K562 (cell line): ENCODE measurements around the gene LAMA1. TPM values are rescaled to one million over a fixed set of nuclear protein-coding genes. Genes with fewer than 3 reads are reported as not detected.

Experiments
- ERF ChIP-seq: fragments of 450-650 bp; formaldehyde crosslinking; IDR thresholded peaks from 2 replicates; pipeline ENCODE4 v1.4.0; 2020; ENCODE audit warnings: mild to moderate bottlenecking, mixed read lengths
- ESRRA ChIP-seq: fragments of 450-650 bp; IDR thresholded peaks from 2 replicates; pipeline ENCODE4 v1.6.1; 2014; ENCODE audit warnings: low read depth, mild to moderate bottlenecking, moderate library complexity, borderline replicate concordance
- ETS2 ChIP-seq: IDR thresholded peaks from 2 replicates; pipeline ENCODE4 v1.6.1; 2016; ENCODE audit warnings: borderline replicate concordance, missing genetic modification characterization, mild to moderate bottlenecking, moderate library complexity, missing compliant biosample characterization; ENCODE audit not compliant: poor library complexity, severe bottlenecking
- HNRNPH1 ChIP-seq: fragments of 200-400 bp; formaldehyde crosslinking; optimal IDR thresholded peaks from 2 replicates; pipeline ENCODE3; 2017; ENCODE audit warnings: low read depth, mild to moderate bottlenecking, low read length, moderate library complexity
- HSF4 ChIP-seq: fragments of 250-450 bp; sonication (Bioruptor Pico); IDR thresholded peaks from 2 replicates; pipeline ENCODE4 v2.1.2; 2022; ENCODE audit warnings: mild to moderate bottlenecking, moderate library complexity, borderline replicate concordance
- MECOM ChIP-seq: fragments of 250-450 bp; sonication (Bioruptor Pico); IDR thresholded peaks from 2 replicates; pipeline ENCODE4 v1.8.0; 2022; ENCODE audit warnings: inconsistent platforms
- MEF2A ChIP-seq: IDR thresholded peaks from 2 replicates; pipeline ENCODE4 v1.6.1; 2011; ENCODE audit warnings: low read depth, mild to moderate bottlenecking, low read length, moderate library complexity; ENCODE audit not compliant: control insufficient read depth
- PML ChIP-seq: IDR thresholded peaks from 2 replicates; pipeline ENCODE4 v1.6.1; 2012; ENCODE audit warnings: low read length, inconsistent platforms
- RFX5 ChIP-seq: IDR thresholded peaks from 2 replicates; pipeline ENCODE4 v1.6.1; 2011; ENCODE audit warnings: low read depth, mild to moderate bottlenecking, improper control_type of control experiment, low read length
- RFX7 ChIP-seq: fragments of 250-450 bp; sonication (Bioruptor Pico); IDR thresholded peaks from 2 replicates; pipeline ENCODE4 v1.5.1; 2021; ENCODE audit warnings: mild to moderate bottlenecking
- TARDBP ChIP-seq: fragments of 450-650 bp; IDR thresholded peaks from 2 replicates; pipeline ENCODE4 v1.6.1; 2016
- TOE1 ChIP-seq, 2 experiments: fragments of 450-650 bp in 1 of 2; sonication (generic) in 1 of 2; formaldehyde crosslinking in 1 of 2; IDR thresholded peaks; 2 replicates each; pipeline versions ENCODE4 v1.7.1 to v1.8.0; 2016 to 2022; ENCODE audit warnings: borderline replicate concordance in 2 of 2, mild to moderate bottlenecking in 2 of 2, antibody characterized with exemption in 1 of 2, inconsistent platforms in 1 of 2, low read depth in 1 of 2, missing genetic modification reagents in 1 of 2, moderate library complexity in 1 of 2
- ZNF707 ChIP-seq: fragments of 250-450 bp; sonication (Bioruptor Pico); conservative IDR thresholded peaks from 2 replicates; pipeline ENCODE4 v1.8.0; 2022; ENCODE audit warnings: inconsistent platforms, mild to moderate bottlenecking, moderate library complexity
- polyA plus RNA-seq, 8 experiments: library from polyadenylated mRNA; depleted of rRNA in 4 of 8; stranded (reverse) in 5 of 8; unstranded in 3 of 8; fragments of >200 nt; fragmentation: Nextera tagmentation in 2 of 8; fragmentation: Illumina TruSeq in 1 of 8; extraction: Ambion mirVana in 2 of 8; extraction: Trizol in 1 of 8; gene quantifications; 2 replicates each; pipeline versions ENCODE4 v1.2.1 to v1.2.3, GENCODE V29; 2011 to 2014; ENCODE audit warnings: inconsistent platforms in 1 of 8, missing spikeins in 1 of 8
- total RNA-seq, 7 experiments: library from RNA; depleted of rRNA in 6 of 7; stranded (reverse); fragments of >200 nt in 6 of 7; fragmentation: Illumina TruSeq in 2 of 7; extraction: Trizol in 2 of 7; gene quantifications; 2 replicates each; pipeline versions ENCODE4 v1.2.1 to v1.2.3, GENCODE V29; 2011 to 2021; ENCODE audit warnings: low replicate concordance in 1 of 7
- TF ChIP-seq, protein P1 (sequence below): fragments of 450-650 bp; IDR thresholded peaks from one replicate; pipeline ENCODE4 v1.6.1; 2018; ENCODE audit warnings: mild to moderate bottlenecking, moderate library complexity; ENCODE audit not compliant: partially characterized antibody
- TF ChIP-seq, protein P2 (sequence below): fragments of 250-450 bp; sonication (Bioruptor Pico); IDR thresholded peaks from 2 replicates; pipeline ENCODE4 v1.4.0; 2020
- TF ChIP-seq, protein P3 (sequence below): IDR thresholded peaks from 2 replicates; pipeline ENCODE4 v1.6.1; 2014; ENCODE audit warnings: antibody characterized with exemption

The LAMA1 gene
- total and polyA plus RNA-seq, 9 of the 15 experiments (the other 6 are each of a cell fraction or from before 2014, with no cell fraction given) = 0.04 TPM; not detected in 8

DNA sequence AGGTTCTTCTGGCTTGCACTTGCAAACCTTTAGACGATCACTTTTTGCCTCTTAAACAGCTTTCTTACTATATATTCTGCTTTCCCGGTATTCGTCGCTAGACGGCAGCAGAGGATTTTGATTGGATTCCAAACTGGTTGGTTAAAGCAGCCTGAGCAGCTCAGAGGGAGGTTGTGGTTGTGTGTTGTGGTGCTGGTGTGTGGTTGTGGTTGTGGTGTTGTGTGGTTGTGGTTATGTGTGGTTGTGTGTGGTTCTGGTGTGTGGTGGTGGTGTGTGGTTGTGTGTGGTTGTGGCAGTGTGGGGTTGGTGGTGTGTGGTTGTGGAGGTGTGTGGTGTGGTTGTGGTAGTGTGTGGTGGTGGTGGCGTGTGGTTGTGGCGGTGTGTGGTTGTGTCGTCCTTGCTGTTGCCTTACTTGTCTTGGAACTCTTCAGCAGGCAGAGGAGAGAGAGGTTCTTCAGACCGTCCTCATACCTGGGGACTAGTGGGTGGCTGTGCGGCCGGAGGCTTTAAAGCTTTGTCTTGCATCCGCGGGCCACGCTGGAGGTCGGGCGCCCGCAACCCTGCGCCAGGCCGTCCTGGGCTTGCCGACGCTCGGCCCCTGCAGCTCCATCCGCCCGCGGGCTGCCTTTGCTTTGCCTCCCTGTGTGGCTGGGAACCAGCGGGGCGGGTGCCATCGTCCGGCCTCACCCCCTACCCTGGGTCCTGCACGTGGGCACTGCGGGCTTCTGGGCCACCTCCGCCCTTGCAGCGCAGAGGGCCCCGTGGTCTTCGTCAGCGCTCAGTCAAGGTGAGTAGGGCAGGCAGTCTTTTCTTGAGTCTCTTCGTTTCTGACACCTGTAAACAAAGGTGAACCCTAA, 197.3 kb downstream of the LAMA1 start (continued):
- TF ChIP-seq RFX5 (no peak), HNRNPH1 (no peak), MECOM (no peak), HSF4 (CRISPR knock-in tag) (no peak), ZNF707 (CRISPR knock-in tag) (no peak), PML (no peak), TOE1 (IDR thresholded peaks at IDR 0.05; ENCODE audit: borderline replicate concordance) (peak; percentile 52; the same call in 1 of the 2 replicates), TOE1 (CRISPR knock-in tag; IDR thresholded peaks at IDR 0.05; ENCODE audit: borderline replicate concordance, low read depth) (no peak), MEF2A (no peak), ESRRA (peak; percentile 46; the same call in 1 of the 2 replicates), RFX7 (no peak), ERF (CRISPR knock-in tag) (no peak), ETS2 (tag) (no peak), TARDBP (no peak)
- TF ChIP-seq, protein P1, sequence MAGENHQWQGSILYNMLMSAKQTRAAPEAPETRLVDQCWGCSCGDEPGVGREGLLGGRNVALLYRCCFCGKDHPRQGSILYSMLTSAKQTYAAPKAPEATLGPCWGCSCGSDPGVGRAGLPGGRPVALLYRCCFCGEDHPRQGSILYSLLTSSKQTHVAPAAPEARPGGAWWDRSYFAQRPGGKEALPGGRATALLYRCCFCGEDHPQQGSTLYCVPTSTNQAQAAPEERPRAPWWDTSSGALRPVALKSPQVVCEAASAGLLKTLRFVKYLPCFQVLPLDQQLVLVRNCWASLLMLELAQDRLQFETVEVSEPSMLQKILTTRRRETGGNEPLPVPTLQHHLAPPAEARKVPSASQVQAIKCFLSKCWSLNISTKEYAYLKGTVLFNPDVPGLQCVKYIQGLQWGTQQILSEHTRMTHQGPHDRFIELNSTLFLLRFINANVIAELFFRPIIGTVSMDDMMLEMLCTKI = no peak
- TF ChIP-seq, protein P2, sequence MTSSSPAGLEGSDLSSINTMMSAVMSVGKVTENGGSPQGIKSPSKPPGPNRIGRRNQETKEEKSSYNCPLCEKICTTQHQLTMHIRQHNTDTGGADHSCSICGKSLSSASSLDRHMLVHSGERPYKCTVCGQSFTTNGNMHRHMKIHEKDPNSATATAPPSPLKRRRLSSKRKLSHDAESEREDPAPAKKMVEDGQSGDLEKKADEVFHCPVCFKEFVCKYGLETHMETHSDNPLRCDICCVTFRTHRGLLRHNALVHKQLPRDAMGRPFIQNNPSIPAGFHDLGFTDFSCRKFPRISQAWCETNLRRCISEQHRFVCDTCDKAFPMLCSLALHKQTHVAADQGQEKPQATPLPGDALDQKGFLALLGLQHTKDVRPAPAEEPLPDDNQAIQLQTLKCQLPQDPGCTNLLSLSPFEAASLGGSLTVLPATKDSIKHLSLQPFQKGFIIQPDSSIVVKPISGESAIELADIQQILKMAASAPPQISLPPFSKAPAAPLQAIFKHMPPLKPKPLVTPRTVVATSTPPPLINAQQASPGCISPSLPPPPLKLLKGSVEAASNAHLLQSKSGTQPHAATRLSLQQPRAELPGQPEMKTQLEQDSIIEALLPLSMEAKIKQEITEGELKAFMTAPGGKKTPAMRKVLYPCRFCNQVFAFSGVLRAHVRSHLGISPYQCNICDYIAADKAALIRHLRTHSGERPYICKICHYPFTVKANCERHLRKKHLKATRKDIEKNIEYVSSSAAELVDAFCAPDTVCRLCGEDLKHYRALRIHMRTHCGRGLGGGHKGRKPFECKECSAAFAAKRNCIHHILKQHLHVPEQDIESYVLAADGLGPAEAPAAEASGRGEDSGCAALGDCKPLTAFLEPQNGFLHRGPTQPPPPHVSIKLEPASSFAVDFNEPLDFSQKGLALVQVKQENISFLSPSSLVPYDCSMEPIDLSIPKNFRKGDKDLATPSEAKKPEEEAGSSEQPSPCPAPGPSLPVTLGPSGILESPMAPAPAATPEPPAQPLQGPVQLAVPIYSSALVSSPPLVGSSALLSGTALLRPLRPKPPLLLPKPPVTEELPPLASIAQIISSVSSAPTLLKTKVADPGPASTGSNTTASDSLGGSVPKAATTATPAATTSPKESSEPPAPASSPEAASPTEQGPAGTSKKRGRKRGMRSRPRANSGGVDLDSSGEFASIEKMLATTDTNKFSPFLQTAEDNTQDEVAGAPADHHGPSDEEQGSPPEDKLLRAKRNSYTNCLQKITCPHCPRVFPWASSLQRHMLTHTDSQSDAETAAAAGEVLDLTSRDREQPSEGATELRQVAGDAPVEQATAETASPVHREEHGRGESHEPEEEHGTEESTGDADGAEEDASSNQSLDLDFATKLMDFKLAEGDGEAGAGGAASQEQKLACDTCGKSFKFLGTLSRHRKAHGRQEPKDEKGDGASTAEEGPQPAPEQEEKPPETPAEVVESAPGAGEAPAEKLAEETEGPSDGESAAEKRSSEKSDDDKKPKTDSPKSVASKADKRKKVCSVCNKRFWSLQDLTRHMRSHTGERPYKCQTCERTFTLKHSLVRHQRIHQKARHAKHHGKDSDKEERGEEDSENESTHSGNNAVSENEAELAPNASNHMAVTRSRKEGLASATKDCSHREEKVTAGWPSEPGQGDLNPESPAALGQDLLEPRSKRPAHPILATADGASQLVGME (CRISPR knock-in tag) = no peak
- TF ChIP-seq, protein P3, sequence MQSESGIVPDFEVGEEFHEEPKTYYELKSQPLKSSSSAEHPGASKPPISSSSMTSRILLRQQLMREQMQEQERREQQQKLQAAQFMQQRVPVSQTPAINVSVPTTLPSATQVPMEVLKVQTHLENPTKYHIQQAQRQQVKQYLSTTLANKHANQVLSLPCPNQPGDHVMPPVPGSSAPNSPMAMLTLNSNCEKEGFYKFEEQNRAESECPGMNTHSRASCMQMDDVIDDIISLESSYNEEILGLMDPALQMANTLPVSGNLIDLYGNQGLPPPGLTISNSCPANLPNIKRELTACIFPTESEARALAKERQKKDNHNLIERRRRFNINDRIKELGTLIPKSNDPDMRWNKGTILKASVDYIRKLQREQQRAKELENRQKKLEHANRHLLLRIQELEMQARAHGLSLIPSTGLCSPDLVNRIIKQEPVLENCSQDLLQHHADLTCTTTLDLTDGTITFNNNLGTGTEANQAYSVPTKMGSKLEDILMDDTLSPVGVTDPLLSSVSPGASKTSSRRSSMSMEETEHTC = no peak
